ENCODE measurements around the gene PRKG1.
"Not testable (repeated sequence)": the region's sequence is repeated elsewhere in the genome, so short reads cannot be mapped to it uniquely, and the experiment has no call there.

PRKG1 gene

GRCh38 chr10:51389415-51390321 is 315.4 kb downstream of the PRKG1 start:
- Histone ChIP-seq H3K27me3 (ENCODE audit: insufficient read depth, low read length) (no peaks in the 10 kb centered on the region), H3K36me3 (ENCODE audit: insufficient read depth, low read length) (no peaks in the 10 kb centered on the region)

GRCh38 chr10:51393006-51393405 is 318.7 kb downstream of the PRKG1 start:
- not testable (repeated sequence) for H2AFZ ChIP-seq (ENCODE audit: low read depth, low read length); H3K27me3 ChIP-seq (ENCODE audit: insufficient read depth, low read length); H3K36me3 ChIP-seq (ENCODE audit: insufficient read depth, low read length); H3K4me3 ChIP-seq (ENCODE audit: low read length); H3K4me1 ChIP-seq (ENCODE audit: insufficient read depth, low read length); H3K9me3 ChIP-seq (ENCODE audit: low read length)

More at GRCh38 chr10:51389415-51390321, 315.4 kb downstream of the PRKG1 start:
- no peaks in the 10 kb centered on the region for H3K9me3 ChIP-seq (ENCODE audit: low read length)
- no peak overlapping the region for H2AFZ ChIP-seq (ENCODE audit: low read depth, low read length)
- no peaks in the 10 kb centered on the region for H3K4me1 ChIP-seq (ENCODE audit: insufficient read depth, low read length)
- no peak overlapping the region for H3K4me3 ChIP-seq (ENCODE audit: low read length)

- H2AFZ ChIP-seq (ENCODE audit: low read depth, low read length): no peak overlapping the region
- H3K36me3 ChIP-seq (ENCODE audit: insufficient read depth, low read length): no peaks in the 10 kb centered on the region
- H3K27me3 ChIP-seq (ENCODE audit: insufficient read depth, low read length): no peaks in the 10 kb centered on the region
- no peak overlapping the region for H3K4me3 ChIP-seq (ENCODE audit: low read length)
- no peaks in the 10 kb centered on the region for H3K9me3 ChIP-seq (ENCODE audit: low read length)
- no peaks in the 10 kb centered on the region for H3K4me1 ChIP-seq (ENCODE audit: insufficient read depth, low read length)
Measured at GRCh38 chr10:51394039-51394438, 319.8 kb downstream of the PRKG1 start.

GRCh38 chr10:51397244-51397643 is 323.0 kb downstream of the PRKG1 start:
- Histone ChIP-seq H3K4me1 (ENCODE audit: insufficient read depth, low read length) (no peaks in the 10 kb centered on the region), H2AFZ (ENCODE audit: low read depth, low read length) (no peak overlapping the region), H3K27me3 (ENCODE audit: insufficient read depth, low read length) (no peaks in the 10 kb centered on the region), H3K9me3 (ENCODE audit: low read length) (no peaks in the 10 kb centered on the region), H3K36me3 (ENCODE audit: insufficient read depth, low read length) (no peaks in the 10 kb centered on the region), H3K4me3 (ENCODE audit: low read length) (no peak overlapping the region)

GRCh38 chr10:51397695-51398094 is 323.4 kb downstream of the PRKG1 start:
- H3K27me3 ChIP-seq (ENCODE audit: insufficient read depth, low read length): no peaks in the 10 kb centered on the region
- no peaks in the 10 kb centered on the region for H3K9me3 ChIP-seq (ENCODE audit: low read length)
- H3K4me1 ChIP-seq (ENCODE audit: insufficient read depth, low read length): no peaks in the 10 kb centered on the region
- H3K36me3 ChIP-seq (ENCODE audit: insufficient read depth, low read length): no peaks in the 10 kb centered on the region
- no peak overlapping the region for H2AFZ ChIP-seq (ENCODE audit: low read depth, low read length)
- H3K4me3 ChIP-seq (ENCODE audit: low read length): no peak overlapping the region

- H2AFZ ChIP-seq (ENCODE audit: low read depth, low read length): no peak overlapping the region
- H3K36me3 ChIP-seq (ENCODE audit: insufficient read depth, low read length): no peaks in the 10 kb centered on the region
- H3K4me3 ChIP-seq (ENCODE audit: low read length): no peak overlapping the region
- no peaks in the 10 kb centered on the region for H3K27me3 ChIP-seq (ENCODE audit: insufficient read depth, low read length)
- no peaks in the 10 kb centered on the region for H3K9me3 ChIP-seq (ENCODE audit: low read length)
- no peaks in the 10 kb centered on the region for H3K4me1 ChIP-seq (ENCODE audit: insufficient read depth, low read length)
Measured at GRCh38 chr10:51399840-51400239, 325.6 kb downstream of the PRKG1 start.

- peaks cover 3% of the 10 kb centered on the region for H3K4me1 ChIP-seq (ENCODE audit: insufficient read depth, low read length)
- no peak overlapping the region for H2AFZ ChIP-seq (ENCODE audit: low read depth, low read length)
- H3K4me3 ChIP-seq (ENCODE audit: low read length): no peak overlapping the region
- no peaks in the 10 kb centered on the region for H3K36me3 ChIP-seq (ENCODE audit: insufficient read depth, low read length)
- H3K27me3 ChIP-seq (ENCODE audit: insufficient read depth, low read length): no peaks in the 10 kb centered on the region
- H3K9me3 ChIP-seq (ENCODE audit: low read length): no peaks in the 10 kb centered on the region
Measured at GRCh38 chr10:51400392-51401096, 326.3 kb downstream of the PRKG1 start.

- Histone ChIP-seq H3K9me3 (ENCODE audit: low read length) (no peaks in the 10 kb centered on the region), H3K4me3 (ENCODE audit: low read length) (no peak overlapping the region), H3K27me3 (ENCODE audit: insufficient read depth, low read length) (no peaks in the 10 kb centered on the region), H3K36me3 (ENCODE audit: insufficient read depth, low read length) (no peaks in the 10 kb centered on the region), H2AFZ (ENCODE audit: low read depth, low read length) (no peak overlapping the region), H3K4me1 (ENCODE audit: insufficient read depth, low read length) (peaks cover 10% of the 10 kb centered on the region)
Measured at GRCh38 chr10:51403521-51403920, 329.2 kb downstream of the PRKG1 start.

GRCh38 chr10:51405580-51406351 is 331.5 kb downstream of the PRKG1 start:
- H3K27me3 ChIP-seq (ENCODE audit: insufficient read depth, low read length): no peaks in the 10 kb centered on the region
- H2AFZ ChIP-seq (ENCODE audit: low read depth, low read length): peak overlapping the region; percentile 88
- H3K36me3 ChIP-seq (ENCODE audit: insufficient read depth, low read length): no peaks in the 10 kb centered on the region
- H3K9me3 ChIP-seq (ENCODE audit: low read length): no peaks in the 10 kb centered on the region
- H3K4me1 ChIP-seq (ENCODE audit: insufficient read depth, low read length): peaks cover 10% of the 10 kb centered on the region
- H3K4me3 ChIP-seq (ENCODE audit: low read length): peak overlapping the region; percentile 23

GRCh38 chr10:51406581-51406980 is 332.3 kb downstream of the PRKG1 start:
- H3K4me1 ChIP-seq (ENCODE audit: insufficient read depth, low read length): peaks cover 10% of the 10 kb centered on the region
- H3K36me3 ChIP-seq (ENCODE audit: insufficient read depth, low read length): no peaks in the 10 kb centered on the region
- H2AFZ ChIP-seq (ENCODE audit: low read depth, low read length): no peak overlapping the region
- H3K9me3 ChIP-seq (ENCODE audit: low read length): no peaks in the 10 kb centered on the region
- H3K27me3 ChIP-seq (ENCODE audit: insufficient read depth, low read length): no peaks in the 10 kb centered on the region
- H3K4me3 ChIP-seq (ENCODE audit: low read length): no peak overlapping the region

- Histone ChIP-seq H3K36me3 (ENCODE audit: insufficient read depth, low read length) (no peaks in the 10 kb centered on the region), H3K4me1 (ENCODE audit: insufficient read depth, low read length) (no peaks in the 10 kb centered on the region), H3K27me3 (ENCODE audit: insufficient read depth, low read length) (no peaks in the 10 kb centered on the region), H2AFZ (ENCODE audit: low read depth, low read length) (no peak overlapping the region), H3K4me3 (ENCODE audit: low read length) (no peak overlapping the region), H3K9me3 (ENCODE audit: low read length) (no peaks in the 10 kb centered on the region)
Measured at GRCh38 chr10:51416494-51416893, 342.2 kb downstream of the PRKG1 start.

- H3K27me3 ChIP-seq (ENCODE audit: insufficient read depth, low read length): no peaks in the 10 kb centered on the region
- H3K36me3 ChIP-seq (ENCODE audit: insufficient read depth, low read length): no peaks in the 10 kb centered on the region
- no peaks in the 10 kb centered on the region for H3K9me3 ChIP-seq (ENCODE audit: low read length)
- H2AFZ ChIP-seq (ENCODE audit: low read depth, low read length): no peak overlapping the region
- H3K4me3 ChIP-seq (ENCODE audit: low read length): no peak overlapping the region
- no peaks in the 10 kb centered on the region for H3K4me1 ChIP-seq (ENCODE audit: insufficient read depth, low read length)
Measured at GRCh38 chr10:51419196-51420093, 345.2 kb downstream of the PRKG1 start.
